HG03342 (cell line): ENCODE data around the gene MAGEB10.
"Not testable (repeated sequence)": the region's sequence is repeated elsewhere in the genome, so short reads cannot be mapped to it uniquely, and the experiment has no call there.

Source experiments
- ATAC-seq: cut with Tn5 transposase; IDR thresholded peaks from one replicate; pipeline ENCODE4 v1.9.1; 2021; ENCODE audit warnings: mild to moderate bottlenecking, moderate library complexity; ENCODE audit not compliant: unreplicated experiment

Gene MAGEB10, protein sequence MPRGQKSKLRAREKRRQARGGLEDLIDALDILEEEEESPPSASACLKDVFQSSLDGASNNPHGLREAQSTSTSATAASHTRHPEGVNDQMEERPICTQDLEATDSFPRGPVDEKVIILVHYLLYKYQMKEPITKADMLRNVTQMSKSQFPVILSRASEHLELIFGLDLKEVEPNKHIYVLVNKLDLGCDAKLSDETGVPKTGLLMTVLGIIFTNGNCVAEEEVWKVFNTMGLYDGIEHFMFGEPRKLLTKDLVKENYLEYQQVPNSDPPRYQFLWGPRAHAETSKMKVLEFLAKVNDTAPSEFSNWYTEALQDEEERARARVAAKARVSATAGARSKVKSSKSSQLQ

DNA sequence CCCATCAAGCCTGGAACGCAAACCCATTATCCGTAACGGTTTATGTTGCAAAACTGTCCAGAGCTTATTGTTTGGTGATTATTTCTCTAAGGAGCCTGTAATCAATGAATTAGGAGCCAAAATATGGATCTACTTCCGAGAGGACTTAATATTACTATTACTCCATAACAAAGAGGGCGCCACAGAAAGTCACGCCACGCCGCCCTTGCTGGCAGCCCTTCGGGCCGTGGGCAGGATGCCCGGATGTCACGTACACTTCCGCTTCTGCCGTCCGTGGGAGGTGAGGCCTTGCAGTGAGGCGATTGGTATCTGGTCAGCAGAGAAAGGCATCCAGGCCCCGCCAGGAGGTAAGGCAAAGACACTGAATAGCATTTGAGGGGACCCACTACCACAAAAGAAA, at the start of gene MAGEB10:
MAGEB10 (plus strand) TSS at position 301 of the 400 bp plus-strand sequence. CDS start 13,317 bp downstream, outside the sequence.
- no peak for ATAC-seq

DNA sequence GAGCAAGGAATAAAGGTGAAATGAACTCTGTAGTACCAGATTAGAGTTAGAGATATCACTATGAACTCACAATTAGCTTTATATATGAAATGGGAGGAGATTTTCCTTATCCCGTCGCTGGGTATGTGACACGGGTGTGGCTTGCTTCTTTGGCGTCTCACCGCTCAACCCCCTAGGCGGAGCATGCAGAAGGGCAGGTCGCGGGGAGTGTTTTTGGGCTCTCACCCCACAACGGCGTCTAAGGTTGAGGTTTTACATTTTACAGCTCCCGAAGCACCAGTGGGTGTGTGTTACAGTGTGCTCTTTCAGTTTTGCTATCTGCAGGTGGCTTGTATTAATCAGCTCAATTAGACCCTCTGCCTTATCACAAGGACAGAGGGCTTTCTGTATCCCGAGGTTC, 42.1 kb upstream of the MAGEB10 start:
- ATAC-seq = no peak

DNA sequence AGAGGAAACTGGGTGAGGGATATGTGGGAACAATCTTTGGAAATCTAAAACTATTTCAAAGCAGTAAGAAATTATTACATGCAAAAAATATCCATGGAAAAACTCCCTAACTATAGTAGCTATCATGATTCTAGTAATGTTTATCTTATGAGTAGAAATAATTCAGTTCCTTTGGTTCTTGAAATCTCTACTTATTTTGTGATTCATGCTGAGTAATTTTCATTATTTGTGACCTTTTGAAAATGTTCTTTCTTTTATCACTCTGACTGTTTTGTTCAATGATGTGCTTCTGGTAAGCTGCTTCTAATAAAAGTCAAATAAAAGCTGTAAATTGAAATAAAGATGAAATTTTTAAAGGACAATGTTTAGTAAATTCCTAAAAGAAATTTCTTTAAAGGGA, 40.4 kb upstream of the MAGEB10 start:
- no peak for ATAC-seq

DNA sequence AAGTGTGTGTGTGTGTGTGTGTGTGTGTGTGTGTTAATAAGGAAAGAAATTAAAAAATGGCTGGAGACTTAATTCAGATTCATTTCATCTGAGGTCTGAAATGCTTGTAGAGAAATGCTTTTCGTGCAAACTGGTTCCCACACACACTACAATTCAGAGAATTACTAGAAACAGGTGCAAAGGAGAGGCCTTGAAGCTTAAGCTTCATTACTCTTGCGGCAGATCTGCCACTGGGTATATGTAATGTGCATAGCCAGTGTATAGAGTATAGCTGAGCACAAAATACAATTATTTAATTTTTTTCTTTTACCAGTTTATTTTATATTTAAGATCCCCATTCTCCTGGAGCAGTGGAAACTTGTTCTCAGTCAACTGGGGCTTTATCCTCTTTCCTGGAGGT, 31.8 kb upstream of the MAGEB10 start:
- no peak for ATAC-seq

DNA sequence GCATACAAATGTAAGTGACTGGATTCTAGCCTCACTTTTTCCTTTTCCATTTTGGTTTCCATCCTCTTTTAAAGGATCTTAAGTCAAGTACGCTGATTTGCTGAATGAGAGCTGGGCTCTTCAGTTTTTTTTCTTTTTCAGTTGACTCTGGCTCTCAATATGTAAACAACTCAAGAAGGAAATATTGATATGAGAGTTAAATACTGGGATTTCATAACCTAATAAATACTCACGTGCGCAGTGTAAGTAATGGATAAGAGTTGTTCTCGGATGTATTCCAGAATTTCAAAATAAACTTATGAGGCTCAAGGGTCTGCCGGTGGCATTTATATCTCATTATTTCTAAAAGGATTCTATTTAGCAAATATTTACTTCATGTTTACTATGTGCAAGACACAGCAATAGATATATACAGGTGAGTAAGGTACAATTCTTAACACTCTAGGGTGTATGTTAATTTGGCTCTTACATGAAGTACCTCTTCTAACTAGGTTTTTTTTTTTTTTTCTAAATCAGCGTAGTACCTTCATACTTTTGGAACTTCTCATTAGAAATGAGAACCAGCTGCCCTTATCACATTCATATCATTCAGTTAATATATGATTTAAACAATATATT, 11.0 kb upstream of the MAGEB10 start:
- no peak for ATAC-seq

DNA sequence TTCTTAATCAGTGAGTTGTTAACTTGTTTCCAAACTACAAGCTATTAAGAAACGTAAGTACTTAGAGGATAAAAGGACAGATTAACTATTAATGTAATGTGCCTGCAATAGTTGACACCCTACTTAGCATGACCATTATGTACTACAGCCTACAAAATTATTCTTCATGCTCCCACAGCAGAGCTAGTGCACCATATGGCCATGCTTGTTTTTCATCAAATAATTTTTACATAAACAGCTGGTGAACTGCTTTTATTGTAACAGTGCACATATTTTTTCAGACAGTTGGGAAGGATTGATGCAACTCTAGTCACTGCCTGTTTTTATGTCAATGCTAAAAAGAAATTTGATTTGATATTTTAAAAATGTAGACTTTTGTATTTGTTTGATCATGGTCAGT, 10.2 kb upstream of the MAGEB10 start:
- no peak for ATAC-seq

DNA sequence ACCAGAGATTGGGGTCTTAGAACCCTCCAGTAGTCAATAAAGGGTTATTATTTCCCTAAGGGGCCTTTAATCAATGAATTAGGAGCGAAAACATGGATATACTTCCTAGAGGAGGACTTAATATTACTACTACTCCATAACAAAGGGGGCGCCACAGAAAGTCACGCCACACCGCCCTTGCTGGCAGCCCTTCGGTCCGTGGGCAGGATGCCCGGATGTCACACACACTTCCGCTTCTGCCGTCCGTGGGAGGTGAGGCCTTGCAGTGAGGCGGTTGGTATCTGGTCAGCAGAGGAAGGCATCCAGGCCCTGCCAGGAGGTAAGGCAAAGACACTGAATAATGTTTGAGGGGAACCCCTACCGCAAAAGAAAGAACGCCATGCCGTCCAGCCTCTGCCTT, 436 bp downstream of the MAGEB10 start:
- no peak for ATAC-seq

DNA sequence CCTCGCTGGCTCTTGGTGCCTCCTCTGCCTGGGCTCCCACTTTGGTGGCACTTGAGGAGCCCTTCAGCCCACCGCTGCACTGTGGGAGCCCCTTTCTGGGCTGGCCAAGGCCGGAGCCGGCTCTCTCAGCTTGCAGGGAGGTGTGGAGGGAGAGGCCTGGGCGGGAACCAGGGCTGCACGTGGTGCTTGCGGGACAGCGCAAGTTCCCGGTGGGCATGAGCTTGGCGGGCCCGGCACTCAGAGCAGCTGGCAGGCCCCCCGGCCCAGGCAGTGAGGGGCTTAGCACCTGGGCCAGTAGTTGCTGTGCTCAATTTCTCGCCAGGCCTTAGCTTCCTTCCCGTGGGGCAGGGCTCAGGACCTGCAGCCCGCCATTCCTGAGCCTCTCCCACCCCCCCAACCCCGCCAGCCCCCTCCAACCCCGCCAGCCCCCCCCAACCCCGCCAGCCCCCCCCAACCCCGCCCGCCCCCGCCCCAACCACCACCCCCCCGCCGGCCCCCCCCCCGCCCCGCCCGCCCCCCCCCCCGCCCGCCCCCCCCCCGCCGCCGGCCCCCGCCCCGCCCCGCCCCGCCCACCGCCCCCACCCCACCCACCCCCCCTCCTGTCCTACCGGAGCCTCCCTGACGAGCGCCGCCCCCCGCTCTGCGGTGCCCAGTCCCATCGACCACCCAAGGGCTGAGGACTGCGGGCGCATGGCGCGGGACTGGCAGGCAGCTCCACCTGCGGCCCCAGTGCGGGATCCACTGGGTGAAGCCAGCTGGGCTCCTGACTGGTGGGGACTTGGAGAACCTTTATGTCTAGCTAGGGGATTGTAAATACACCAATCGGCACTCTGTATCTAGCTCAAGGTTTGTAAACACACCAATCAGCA, 1.4 kb downstream of the MAGEB10 start:
- not testable (repeated sequence) for ATAC-seq

DNA sequence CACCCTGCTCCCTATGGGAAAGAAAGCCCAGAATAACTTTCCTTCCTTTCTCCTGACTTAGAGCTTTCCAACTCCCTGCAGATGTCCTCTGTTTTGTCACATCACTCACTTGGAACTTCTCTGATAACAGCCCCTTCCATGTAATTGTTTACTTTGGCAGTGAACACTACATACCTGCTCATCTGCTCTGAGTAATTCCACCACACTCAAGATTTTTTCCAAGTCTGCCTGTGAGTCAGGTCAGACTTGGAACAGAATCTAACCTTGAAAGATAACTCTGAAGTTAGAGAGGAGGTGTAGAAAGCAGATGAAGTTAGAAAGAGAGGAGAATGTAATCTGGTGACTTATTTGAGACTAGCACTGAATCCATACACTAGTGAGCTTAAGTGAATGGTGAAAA, 7.4 kb downstream of the MAGEB10 start:
- ATAC-seq = no peak

DNA sequence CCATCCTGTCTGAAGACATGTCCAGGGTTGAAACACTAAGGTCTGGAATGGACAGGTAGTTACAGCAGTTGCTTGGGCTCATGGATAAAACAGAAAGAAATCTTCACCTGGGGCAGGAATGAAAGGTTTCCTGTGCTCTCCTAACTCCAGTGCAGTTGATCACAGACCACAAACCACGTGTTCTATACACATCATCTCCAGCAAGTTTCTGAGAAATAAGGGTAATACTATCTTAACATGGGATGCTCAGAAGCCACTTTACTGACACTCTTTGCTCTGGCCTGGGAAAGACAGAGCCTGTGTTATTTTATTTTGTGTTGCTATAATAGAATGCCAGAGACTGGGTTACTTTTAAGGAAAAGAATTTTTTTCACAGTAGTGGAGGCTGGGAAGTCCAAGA, 16.0 kb downstream of the MAGEB10 start:
- no peak for ATAC-seq

DNA sequence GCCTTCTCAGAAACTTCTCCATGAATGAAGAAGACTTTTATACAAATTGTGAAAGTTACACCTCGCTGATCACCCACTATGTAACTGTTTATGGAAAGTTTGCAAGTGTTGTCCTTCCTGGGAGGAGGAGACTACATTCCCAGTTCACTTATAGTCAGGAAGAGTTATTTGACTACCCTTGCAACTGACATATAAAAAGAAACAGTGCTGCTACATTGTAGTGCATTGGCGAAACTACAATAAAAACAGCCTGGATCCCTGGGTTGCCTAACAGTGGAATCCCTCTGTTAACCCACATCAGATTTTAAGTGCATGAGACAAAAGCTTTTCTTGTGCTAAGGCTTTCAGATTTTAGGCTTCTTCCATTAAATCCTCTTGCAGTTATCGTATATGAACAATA, 30.4 kb downstream of the MAGEB10 start:
- no peak for ATAC-seq

DNA sequence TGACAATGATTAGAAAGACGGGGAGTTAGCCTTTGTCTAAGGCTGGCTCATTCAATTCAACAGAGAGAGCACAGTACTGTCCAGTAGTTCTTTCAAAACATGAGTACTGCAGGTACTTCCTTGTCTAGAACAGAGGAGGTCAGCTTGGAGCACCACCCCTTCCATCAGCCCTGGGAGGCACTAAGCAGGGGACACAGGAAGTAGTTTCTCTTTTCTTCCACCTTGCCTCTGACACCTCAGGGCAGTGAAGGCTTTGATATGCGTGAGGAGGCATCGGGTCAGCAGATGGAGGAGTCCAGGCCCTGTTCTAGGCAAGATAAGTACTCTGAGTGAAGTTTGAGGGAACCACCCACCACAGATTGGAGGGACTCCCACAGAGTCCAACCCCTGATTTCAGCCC, 33.1 kb downstream of the MAGEB10 start:
- no peak for ATAC-seq

DNA sequence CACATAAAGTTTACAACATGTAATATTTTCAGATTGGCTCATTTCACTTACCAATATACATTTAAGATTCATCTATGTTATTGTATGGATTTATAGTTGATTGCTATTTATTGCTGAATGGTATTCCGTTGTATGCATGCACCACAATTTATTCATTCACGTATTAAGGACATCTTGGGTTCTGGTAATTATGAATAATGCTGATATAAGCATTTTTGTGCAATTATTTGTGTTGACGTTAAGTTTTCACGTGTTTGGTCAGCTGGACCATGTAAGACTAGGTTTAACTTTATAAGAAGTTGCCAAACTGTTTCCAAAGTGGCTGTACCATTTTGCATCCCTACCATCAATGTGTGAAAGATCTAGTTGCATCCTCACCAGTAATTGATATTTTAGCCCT, 35.1 kb downstream of the MAGEB10 start:
- ATAC-seq = no peak

DNA sequence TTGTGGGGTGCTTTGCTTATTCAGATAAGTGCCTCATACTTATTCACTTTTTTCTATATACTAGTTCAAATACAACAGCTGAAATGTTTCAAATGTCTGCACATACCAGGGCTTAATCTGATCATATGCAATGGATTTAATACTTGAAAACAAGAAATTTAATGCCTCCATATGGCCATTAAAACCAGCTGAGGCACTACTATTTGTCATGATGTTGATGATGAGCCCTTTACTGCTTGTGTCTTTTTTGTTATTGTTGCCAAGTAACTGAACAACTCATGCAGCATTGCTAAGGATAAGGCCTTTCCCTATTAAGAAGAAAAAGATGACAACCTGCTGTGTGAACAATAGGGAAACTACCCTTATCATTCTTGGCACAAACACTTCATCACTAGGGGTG, 52.5 kb downstream of the MAGEB10 start:
- ATAC-seq = no peak

DNA sequence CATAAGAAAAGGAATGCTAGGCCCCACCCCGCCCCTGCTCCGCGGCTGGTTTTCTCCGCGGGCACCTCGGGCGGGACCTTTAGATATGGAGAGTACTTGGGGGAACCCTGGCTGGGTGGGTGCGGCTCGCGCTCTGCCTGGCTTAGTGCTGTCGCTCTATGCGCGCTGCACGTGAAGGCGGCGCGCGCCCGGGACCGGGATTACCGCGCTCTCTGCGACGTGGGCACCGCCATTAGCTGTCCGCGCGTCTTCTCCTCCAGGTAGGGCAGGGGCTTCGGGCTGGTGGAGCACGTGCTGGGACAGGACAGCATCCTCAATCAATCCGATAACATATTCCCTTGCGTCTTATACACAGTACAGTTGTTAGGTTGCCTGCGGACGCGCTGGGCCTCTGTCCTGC, 56.0 kb downstream of the MAGEB10 start:
- ATAC-seq = no peak
